Fibroblast of the aortic adventitia (primary cell): ENCODE measurements around the gene ECM2. TPM values are rescaled to one million over a fixed set of nuclear protein-coding genes. Genes with fewer than 3 reads are reported as not detected.

Experiments
- DNase-seq: peaks from one replicate; pipeline ENCODE4 v3.0.0-alpha.2; 2010; ENCODE audit warnings: low read depth
- H3K4me3 ChIP-seq: 2 replicates; pipeline ENCODE4 v1.5.1; 2011; ENCODE audit warnings: low read depth, mild to moderate bottlenecking, control low read depth, low read length, moderate library complexity
- total RNA-seq: library from RNA; depleted of rRNA; stranded (reverse); fragments of >200 nt; gene quantifications from 2 replicates; pipeline ENCODE4 v1.2.3, GENCODE V29; 2012; ENCODE audit warnings: low replicate concordance
- TF ChIP-seq, protein P1 (sequence below): IDR thresholded peaks from 2 replicates; pipeline ENCODE4 v1.5.1; 2011; ENCODE audit warnings: mild to moderate bottlenecking, low read length, control low read depth, inconsistent platforms; ENCODE audit not compliant: insufficient read depth

Gene ECM2
- total RNA-seq, 1 donor = 23.3 TPM

DNA sequence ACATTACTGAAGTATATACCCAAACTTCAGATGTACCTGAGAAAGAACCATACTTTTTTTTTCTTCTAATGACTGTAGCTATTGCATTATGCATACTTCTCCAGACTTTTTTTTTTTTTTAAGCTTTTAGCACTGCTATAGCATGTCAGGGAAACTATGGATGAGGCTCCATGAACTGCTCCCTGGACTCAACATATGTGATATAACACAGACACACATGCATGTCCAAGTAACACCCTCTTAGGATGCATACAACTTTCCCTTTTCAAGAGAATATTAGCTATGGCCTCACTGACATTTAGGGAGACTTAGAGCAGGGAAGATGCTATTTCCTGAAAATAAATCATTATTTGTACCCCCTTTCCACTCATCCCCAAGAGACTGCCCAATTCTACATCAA, 53.0 kb downstream of the ECM2 start:
- no peak overlapping the region for H3K4me3 ChIP-seq
- DNase-seq = no peak
- TF ChIP-seq, protein P1, sequence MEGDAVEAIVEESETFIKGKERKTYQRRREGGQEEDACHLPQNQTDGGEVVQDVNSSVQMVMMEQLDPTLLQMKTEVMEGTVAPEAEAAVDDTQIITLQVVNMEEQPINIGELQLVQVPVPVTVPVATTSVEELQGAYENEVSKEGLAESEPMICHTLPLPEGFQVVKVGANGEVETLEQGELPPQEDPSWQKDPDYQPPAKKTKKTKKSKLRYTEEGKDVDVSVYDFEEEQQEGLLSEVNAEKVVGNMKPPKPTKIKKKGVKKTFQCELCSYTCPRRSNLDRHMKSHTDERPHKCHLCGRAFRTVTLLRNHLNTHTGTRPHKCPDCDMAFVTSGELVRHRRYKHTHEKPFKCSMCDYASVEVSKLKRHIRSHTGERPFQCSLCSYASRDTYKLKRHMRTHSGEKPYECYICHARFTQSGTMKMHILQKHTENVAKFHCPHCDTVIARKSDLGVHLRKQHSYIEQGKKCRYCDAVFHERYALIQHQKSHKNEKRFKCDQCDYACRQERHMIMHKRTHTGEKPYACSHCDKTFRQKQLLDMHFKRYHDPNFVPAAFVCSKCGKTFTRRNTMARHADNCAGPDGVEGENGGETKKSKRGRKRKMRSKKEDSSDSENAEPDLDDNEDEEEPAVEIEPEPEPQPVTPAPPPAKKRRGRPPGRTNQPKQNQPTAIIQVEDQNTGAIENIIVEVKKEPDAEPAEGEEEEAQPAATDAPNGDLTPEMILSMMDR = no peak

DNA sequence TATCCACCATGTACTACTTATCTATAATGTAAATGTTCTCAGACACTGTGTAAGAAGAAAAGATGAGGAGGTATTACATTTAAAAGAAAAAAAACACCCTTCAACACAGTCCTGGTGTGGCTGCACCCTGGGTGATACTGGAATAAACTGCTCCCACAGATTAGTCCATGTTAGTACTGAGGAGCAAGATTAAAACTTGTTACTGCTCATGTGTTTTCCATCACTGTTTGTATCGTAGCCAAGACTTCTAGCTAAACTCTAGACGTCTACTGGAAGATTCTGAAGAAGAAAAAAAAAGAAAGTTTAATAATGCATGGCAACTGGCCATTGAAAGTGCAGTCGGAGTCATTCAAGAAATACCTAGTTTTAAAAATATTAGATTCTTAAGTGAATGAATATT, 53.5 kb downstream of the ECM2 start, which contains the start of gene ASPN:
ASPN (minus strand) TSS at position 178 of the 400 bp plus-strand sequence.
- peak within 1 kb of the TSS; percentile 56 for H3K4me3 ChIP-seq
- DNase-seq = peak; percentile 96
- TF ChIP-seq, protein P1 = no peak

DNA sequence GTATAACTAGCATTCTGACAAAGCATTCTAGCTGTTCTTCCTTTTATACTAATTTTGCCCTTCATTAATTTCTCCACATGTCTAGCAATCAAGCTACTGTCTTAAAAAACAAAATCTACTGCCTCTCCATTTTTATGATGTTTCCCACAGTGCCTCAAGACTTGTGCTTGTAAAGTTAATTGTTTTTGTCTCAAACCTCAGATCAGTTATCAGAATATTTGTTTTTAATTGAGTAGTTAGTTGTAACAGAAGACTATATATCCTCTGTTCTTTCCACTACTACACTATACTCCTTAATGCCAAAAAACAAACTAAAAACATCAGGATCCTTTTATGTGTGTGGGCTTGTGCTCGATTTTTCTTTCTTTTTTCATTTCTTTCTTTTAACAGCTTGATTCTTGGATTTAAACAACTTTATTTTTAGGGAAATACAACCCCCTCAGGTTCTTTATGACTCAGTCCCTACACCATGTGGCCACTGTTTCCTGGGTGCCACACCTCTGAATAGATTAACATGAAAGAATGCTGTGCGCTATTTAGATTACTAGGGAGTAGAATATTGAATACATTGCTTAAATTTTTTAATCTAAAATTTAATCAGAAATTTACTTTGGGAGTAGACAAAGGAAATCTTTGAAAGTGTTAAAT, 54.7 kb downstream of the ECM2 start:
- H3K4me3 ChIP-seq = peak overlapping the region; percentile 56
- peak; percentile 52 for DNase-seq
- TF ChIP-seq, protein P1 = no peak

DNA sequence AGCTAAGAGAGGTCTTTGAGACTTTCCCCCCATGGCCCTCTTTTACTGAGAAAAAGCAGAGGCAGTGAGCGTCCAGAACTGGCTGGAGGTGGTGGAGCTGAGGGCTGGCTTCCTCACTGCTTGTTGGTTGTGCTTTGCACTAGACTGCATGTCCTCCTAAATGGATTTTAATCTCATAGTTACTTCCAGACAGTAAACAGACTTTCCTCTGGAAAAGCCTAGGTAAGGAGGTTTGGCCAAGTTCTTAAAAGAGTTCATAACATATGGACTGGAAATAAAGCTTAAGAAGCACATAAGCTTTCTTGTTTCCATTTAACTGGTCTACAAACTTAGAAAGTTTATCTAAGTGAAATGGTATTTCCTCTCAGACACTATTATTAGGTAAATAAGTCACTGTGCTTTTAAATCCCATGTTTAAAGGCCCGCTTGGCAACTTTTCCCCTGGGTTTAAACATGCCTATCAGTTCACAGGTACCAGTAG, 55.5 kb downstream of the ECM2 start:
- peak overlapping the region; percentile 56 for H3K4me3 ChIP-seq
- DNase-seq = peak; percentile 45
- TF ChIP-seq, protein P1 = no peak

DNA sequence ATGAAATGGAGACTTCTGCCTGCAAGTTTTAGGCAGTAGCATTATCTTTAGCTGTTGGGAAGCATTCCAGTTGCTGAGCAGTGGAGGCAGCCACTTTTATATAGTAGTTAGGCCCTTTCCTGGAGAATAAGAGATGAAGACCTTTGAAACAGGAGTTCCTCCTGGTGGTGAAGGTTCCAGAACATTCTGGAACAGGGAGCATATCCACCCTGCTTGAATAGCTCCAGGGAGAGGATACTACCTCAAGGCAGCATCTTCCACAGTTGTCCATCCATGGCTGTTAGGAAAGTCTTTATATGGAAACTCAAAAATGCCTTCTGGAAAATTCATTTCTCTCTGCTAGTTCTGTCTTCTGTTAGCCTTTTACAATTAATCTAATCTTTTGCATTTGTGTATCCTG, 56.4 kb downstream of the ECM2 start:
- no peak for DNase-seq
- H3K4me3 ChIP-seq = no peak overlapping the region
- TF ChIP-seq, protein P1 = no peak

GRCh38 chr9:92478783-92479182, 57.0 kb downstream of the ECM2 start:
- no peak for DNase-seq

More at GRCh38 chr9:92478783-92479182, 57.0 kb downstream of the ECM2 start:
- H3K4me3 ChIP-seq = no peak overlapping the region
- TF ChIP-seq, protein P1 = no peak
